Stimulated activated CD4-positive, alpha-beta T cell treated with anti-CD3 and anti-CD28 coated beads, TNF-alpha, amount 100 ng/mL, for 4 hours (primary cell): ENCODE data around the gene PARS2.

ENCODE experiments used
- DNase-seq, 3 experiments: peaks; one replicate each; pipeline ENCODE4 v3.0.0-alpha.2; 2020; ENCODE audit warnings: low read depth in 3 of 3

Gene PARS2

DNA sequence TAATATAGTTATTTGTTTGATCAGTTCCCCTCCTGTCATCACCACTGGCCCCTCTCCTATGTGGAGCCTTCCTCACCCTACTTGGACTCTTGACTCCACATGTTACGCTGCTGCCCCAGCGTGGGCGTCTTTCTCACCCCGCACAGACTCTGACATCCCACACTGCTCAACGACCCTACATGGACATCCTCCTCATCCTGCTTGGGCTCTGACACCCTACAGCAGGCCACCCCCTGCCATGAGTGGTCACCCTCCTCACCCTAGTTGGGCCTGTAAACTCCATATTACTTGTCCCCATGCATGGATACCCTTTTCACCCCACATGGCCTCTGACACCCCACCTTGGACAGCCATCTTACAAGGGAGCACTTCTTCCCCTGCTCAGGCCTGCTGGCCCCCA lies 27.6 kb downstream of the PARS2 start:
- no peak for DNase-seq

DNA sequence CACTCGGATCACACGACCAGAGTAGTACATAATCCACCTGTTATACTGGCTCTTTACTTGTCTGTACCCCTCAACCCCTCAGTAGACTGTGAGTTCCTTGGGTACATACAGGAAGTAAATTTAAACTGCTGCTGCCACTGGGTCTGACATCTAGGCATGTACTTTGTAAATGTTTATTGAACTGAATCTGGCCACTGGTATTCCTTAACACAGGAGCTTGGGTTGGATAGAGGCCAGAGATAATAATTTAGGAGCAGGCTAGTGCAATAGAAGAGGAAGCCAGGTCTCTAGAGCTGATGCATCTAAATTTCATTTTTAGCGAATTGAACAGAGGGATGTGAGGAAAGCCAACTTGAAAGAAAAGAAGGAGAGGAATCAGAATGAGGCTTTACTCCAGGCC lies 36.3 kb downstream of the PARS2 start:
- DNase-seq: no peak

DNA sequence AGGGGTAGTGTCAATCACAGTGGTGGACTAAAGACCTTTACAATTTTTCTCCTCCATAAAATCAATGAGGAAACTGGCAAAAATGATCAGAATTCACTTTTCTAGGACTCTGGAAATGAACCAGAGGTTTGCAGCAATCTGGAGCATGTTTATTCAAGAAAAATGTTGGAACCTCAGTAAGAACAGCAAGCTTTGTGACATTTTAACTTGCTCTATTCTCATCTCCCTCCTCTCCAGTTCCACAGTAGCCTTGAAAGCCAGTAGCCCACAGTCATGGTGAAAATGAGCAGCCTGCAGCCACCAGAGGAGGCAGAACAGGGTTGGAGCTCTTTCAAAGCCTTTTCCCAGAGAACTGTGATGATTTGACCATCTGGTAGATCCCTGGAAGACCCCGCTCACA lies 39.6 kb downstream of the PARS2 start:
- DNase-seq: no peak

DNA sequence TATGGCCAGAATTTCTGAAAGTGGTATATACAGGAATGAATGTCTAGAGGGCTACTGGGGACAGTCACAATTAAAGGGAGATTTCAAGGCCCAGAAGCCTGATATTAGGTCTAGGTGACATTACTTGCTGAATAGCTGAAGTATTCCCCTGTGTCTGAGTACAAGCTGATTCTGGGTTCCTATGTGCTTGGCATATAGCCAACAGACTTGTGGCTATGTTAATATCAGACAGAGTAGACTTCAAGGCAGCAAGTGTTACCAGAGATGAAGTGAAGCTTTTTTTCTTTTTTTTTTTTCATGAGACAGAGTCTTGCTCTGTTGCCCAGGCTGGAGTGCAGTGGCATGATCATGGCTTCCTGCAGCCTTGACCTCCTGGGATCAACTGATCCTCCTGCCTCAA lies 40.3 kb downstream of the PARS2 start:
- DNase-seq: no peak

DNA sequence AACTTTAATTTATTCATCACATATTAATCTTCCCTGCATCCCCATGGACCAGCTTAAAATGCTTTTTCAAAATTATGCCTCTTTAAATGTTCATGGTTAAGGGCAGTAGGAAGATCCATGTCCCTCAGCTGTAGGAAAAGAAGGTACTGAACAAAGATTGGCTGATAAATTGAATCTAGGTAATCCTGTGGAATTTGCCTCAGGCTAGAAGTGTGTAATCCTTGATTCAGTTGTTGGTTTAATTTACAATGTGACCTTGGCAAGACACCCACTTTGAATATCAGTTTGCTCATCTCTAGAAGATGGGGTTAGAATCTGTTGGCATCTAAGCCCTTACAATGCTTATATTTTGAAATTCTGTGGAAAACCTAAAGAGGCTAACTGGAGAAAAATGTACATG lies 42.6 kb downstream of the PARS2 start:
- DNase-seq: no peak

DNA sequence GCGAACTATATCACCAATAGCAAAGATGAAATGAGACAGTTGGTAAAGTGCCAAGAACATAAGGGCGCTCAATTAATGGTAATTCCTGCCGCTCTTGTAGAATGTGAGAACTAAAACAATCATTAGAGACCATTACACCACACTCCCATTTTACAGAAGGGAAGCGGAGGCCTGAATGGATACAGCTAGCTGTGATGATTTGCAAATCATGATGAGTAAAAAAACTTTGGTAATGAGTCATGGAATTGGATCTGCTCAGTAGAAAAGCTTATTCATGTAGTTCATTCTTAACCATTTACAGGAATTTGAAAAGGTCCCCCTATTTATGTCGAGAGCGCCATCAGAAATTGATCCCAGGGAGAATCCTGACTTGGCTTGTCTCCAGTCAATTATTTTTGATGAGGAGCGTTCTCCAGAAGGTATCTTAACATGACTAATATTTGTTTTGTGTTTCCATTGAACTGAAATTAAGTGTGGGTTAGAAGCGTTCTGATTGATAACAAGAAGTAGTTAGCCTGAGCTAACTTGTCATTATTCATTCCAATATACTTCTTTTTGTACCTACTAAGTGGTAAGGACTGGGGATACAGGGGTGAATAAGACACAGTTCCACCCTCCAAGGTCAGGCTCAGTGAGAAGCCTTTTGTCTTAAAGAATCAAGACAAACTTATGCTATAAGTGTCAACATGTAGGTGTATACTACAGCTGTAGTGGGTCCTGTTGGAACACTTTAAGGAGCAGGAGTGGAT lies 47.9 kb downstream of the PARS2 start:
- no peak for DNase-seq

DNA sequence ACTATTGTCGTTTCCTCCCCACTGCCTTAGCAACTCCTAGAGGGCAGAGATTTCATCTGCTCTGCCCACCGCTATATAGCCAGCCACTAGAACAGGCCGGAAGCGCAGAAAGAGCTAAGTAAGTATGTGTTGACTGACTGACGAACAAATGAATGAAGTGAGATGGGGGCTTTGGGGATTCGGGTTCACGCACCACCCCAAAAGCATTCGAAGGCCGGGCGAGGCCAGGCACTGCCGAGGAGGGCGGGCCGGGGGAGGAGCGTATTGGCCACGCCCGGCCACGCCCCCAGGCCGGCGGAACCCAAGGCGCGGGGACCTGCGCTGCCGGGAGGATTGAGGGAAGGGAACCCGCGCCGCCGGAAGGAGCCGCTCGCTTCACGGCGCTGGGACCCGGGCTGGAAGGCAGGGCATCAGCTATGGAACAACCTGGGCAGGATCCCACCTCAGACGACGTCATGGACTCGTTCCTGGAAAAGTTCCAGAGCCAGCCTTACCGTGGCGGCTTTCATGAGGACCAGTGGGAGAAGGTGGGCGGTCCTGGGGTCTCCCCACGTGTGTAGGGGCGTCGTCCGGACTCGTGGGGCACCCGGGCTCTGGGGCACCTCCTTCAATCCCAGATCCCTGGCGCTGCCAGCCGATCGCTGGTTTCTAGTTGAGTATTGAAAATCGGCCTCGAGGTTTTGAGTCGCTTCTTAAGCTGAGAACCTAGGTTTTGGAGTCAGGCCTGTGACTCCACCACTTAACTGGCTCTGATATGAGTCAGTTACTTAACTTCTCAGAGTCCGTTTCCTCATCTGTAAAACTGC lies 48.6 kb downstream of the PARS2 start, which contains the start of gene TTC4:
Gene TTC4, plus strand, starts transcription at position 369 of the 806 bp plus-strand sequence. Its CDS starts 48 bp downstream, at position 417.
- peak; percentile 71 to 73 (median 72) for DNase-seq

DNA sequence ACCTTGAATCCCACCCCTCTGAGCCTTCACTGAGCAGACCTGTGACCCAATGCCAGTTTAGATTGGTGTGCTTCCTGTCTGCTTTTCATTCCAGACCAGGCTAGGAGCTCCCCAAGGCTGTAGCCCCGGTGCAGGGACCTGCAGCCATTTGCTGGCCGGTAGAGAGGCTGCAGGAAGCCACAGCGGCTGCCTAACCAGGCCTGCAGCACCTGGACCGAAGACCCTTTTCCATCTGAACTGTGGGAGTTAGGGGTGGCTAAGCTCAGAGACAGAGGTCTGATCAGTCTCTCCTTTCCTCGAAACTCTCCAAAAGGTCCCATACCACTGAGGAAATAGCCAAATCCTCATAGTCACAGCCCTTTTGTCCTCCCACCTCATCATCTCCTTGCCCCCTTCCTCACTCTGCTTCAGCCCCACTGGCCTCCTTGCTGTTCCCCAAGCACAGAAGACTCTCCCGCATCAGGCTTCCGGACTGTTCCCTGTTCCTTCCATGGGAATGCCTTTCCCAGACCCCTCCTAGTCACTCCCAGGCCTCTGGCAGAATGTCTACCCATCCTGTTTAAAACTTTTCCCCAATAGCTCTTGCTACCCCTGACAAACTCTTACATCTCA lies 49.3 kb downstream of the PARS2 start:
- no peak for DNase-seq

DNA sequence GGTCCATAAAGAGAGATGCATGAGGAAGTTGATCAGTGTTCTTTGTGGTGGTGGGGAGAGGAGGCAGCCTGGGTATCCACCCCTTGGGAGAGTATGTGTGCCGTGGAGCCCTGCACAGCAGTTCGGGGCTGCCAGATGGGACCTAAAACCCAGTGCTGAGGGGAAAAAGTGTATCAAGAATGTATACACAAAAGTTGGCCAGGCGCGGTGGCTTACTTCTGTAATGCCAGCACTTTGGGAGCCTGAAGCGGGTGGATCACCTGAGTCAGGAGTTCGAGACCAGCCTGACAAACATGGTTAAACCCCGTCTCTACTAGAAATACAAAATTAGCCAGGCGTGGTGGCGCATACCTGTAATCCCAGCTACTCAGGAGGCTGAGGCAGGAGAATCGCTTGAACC lies 52.8 kb downstream of the PARS2 start:
- DNase-seq: no peak

DNA sequence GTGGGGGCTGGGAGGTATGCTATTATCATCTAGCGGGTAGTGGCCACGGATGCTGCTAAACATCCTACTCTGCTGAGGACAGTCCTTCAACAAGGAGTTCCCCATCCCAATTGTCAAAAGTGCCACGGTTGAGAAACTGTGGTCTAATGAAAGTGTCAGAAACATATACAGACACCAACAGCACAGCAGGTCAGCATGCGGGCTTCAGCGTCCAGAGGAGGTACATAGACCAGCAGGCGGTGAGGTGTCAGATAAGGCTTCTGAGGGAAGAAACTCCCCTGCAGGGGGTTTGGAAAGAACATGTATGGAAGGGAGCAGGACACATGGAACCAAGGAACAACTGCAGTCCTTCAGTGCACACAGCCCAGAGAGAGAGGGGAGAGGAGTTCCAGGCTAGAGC lies 53.5 kb downstream of the PARS2 start:
- no peak for DNase-seq

DNA sequence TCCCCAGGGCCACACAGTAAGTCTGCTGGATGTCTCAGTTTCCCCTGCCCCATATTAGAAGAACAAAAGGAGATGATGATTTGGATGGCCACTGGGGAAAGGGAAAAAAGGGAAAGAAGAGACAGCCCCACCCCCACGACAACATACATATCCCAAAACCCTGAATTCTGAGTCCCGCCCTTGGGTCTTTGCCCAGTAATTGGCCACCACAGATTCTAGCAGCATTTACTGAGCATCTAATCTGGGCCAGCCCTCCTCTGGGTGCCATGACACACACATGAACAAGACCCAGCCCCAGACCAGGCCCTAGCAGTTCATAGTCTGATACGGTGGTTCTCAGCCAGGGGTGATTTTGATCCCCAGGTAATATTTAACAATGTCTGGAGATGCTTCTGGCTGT lies 53.9 kb downstream of the PARS2 start:
- no peak for DNase-seq

DNA sequence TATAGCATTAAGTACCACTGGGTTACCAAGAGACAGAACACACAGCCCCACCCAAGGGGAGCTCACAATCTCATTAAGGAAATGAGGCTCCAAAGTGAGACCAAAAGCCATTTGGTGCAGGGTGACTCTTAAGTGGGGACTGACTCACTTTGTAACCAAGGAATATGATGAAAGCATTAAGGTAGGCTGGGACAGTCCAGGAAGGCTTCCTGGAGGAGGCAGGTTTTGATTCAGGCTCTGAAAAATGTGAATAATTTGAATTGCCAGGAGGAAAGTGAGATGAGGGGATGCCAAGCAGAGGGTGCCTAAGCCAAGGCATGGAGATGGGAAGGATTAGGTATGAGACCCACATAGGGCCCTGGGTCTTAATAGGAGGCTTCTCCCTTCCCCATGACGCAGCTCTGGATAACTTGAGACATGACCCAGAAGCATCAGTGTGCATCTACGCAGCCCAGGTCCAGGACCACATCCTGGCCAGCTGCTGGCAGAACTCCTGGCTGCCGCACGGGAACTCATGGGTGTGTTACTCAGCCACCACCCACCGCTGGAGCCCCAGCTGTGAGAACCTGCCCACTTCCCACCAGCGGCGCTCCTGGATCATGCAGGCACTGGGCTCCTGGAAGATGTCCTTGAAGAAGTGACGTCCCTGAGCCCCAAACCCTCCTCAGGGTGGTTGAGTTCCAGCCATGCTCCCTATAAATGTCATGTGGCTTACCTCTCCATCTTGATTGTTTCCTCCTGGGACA lies 54.6 kb downstream of the PARS2 start:
- no peak for DNase-seq

DNA sequence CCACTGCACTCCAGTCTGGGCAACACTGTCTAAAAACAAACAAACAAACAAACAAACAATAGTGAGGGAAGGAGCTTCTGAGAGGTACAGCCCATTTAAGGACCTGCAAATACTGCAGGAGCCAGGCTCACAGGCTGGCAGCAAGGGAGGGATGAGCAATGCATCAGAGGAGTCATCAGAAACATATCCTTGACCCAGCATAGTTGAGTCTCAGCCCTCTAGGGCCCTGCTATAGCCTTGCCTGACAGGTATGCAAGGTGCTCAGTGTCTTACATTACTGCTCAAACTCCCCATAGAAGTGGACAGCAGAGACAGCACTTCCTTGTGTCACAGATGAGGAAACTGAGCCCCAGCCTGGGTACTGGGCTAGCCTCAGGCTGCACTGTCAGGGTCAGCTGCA lies 55.9 kb downstream of the PARS2 start:
- no peak for DNase-seq
